Middle frontal gyrus (tissue), 1 donor: ENCODE data around the gene SULT2B1.
A peak's percentile ranks its signal among the peaks of the same experiment; 100 is the strongest.
"Not testable (repeated sequence)": the region's sequence is repeated elsewhere in the genome, so short reads cannot be mapped to it uniquely, and the experiment has no call there.

Experiments used
- DNase-seq: peaks from one replicate; pipeline ENCODE4 v3.0.0-alpha.2; 2015; ENCODE audit warnings: low spot score; ENCODE audit errors: extremely low spot score

The SULT2B1 gene

GRCh38 chr19:48558018-48558684 is 6.2 kb downstream of the SULT2B1 start:
- DNase-seq = no peak

GRCh38 chr19:48560095-48560530 is 8.1 kb downstream of the SULT2B1 start:
- DNase-seq = no peak

GRCh38 chr19:48561412-48561811 is 9.4 kb downstream of the SULT2B1 start:
- no peak for DNase-seq

- no peak for DNase-seq
Observed at GRCh38 chr19:48565090-48565489, 13.1 kb downstream of the SULT2B1 start.

- DNase-seq = no peak
Observed at GRCh38 chr19:48568345-48568886, 16.4 kb downstream of the SULT2B1 start.

GRCh38 chr19:48569814-48570213 is 17.8 kb downstream of the SULT2B1 start:
- no peak for DNase-seq

- no peak for DNase-seq
Observed at GRCh38 chr19:48571378-48572162, 19.6 kb downstream of the SULT2B1 start.

GRCh38 chr19:48573163-48573505 is 21.2 kb downstream of the SULT2B1 start:
- no peak for DNase-seq

GRCh38 chr19:48575931-48576622 is 24.1 kb downstream of the SULT2B1 start:
- DNase-seq = no peak

GRCh38 chr19:48577908-48578307 is 25.9 kb downstream of the SULT2B1 start:
- DNase-seq = not testable (repeated sequence)

GRCh38 chr19:48578891-48579290 is 26.9 kb downstream of the SULT2B1 start:
- DNase-seq = no peak

GRCh38 chr19:48582168-48582567 is 30.2 kb downstream of the SULT2B1 start:
- DNase-seq = no peak

GRCh38 chr19:48587387-48587786 is 35.4 kb downstream of the SULT2B1 start:
- DNase-seq = no peak

- DNase-seq = peak; percentile 58
Observed at GRCh38 chr19:48588670-48589401, 36.9 kb downstream of the SULT2B1 start.

- DNase-seq = no peak
Observed at GRCh38 chr19:48591021-48591420, 39.0 kb downstream of the SULT2B1 start.

GRCh38 chr19:48595171-48595570 is 43.2 kb downstream of the SULT2B1 start:
- no peak for DNase-seq

GRCh38 chr19:48595833-48596232 is 43.9 kb downstream of the SULT2B1 start:
- DNase-seq = no peak

- DNase-seq = no peak
Observed at GRCh38 chr19:48596237-48596636, 44.3 kb downstream of the SULT2B1 start.

- no peak for DNase-seq
Observed at GRCh38 chr19:48596679-48597465, 44.9 kb downstream of the SULT2B1 start.

- no peak for DNase-seq
Observed at GRCh38 chr19:48598996-48599700, 47.2 kb downstream of the SULT2B1 start.
